Keratinocyte (primary cell): Measurements from ENCODE around the gene GNA14. TPM values are rescaled to one million over a fixed set of nuclear protein-coding genes. Genes with fewer than 3 reads are reported as not detected.
"Not testable (repeated sequence)": the region's sequence is repeated elsewhere in the genome, so short reads cannot be mapped to it uniquely, and the experiment has no call there.

Experiments
- DNase-seq: peaks from one replicate; pipeline ENCODE4 v3.0.0-alpha.2; 2011; ENCODE audit warnings: low read depth, missing footprints, low spot score
- FAIRE-seq: peaks from 2 replicates; lab custom pipeline; 2011; peaks lifted over from hg19 to GRCh38; lab: Jason Lieb, UNC
- H2AFZ ChIP-seq: 2 replicates; pipeline ENCODE4 v1.6.0; 2012; ENCODE audit warnings: low read length, control low read depth, inconsistent platforms; ENCODE audit not compliant: control insufficient read depth
- H3K27ac ChIP-seq: 2 replicates; pipeline ENCODE4 v1.5.1; 2011; ENCODE audit warnings: low read length; ENCODE audit not compliant: control insufficient read depth, insufficient read depth
- H3K27me3 ChIP-seq: 3 replicates; pipeline ENCODE4 v1.6.0; 2011; ENCODE audit warnings: low read length; ENCODE audit not compliant: control insufficient read depth, insufficient read depth; ENCODE audit errors: extremely low read depth
- H3K36me3 ChIP-seq, 2 experiments: 2 replicates in 1 of 2; 3 replicates in 1 of 2; pipeline ENCODE4 v1.5.1; 2011; ENCODE audit warnings: low read length in 2 of 2, mild to moderate bottlenecking in 1 of 2; ENCODE audit not compliant: control insufficient read depth in 2 of 2, insufficient read depth in 2 of 2; ENCODE audit errors: extremely low read depth in 1 of 2
- H3K4me1 ChIP-seq: 3 replicates; pipeline ENCODE4 v1.5.1; 2011; ENCODE audit warnings: low read length; ENCODE audit not compliant: control insufficient read depth, insufficient read depth; ENCODE audit errors: extremely low read depth
- H3K4me2 ChIP-seq: 3 replicates; pipeline ENCODE4 v1.6.0; 2011; ENCODE audit warnings: low read depth, low read length; ENCODE audit not compliant: control insufficient read depth, insufficient read depth; ENCODE audit errors: extremely low read depth
- H3K4me3 ChIP-seq, 3 experiments: fragments of 200-600 bp in 1 of 3; sonication (generic) in 1 of 3; 2 replicates in 2 of 3; 3 replicates in 1 of 3; pipeline ENCODE4 v1.5.1; 2011 to 2016; ENCODE audit warnings: low read length in 3 of 3, mild to moderate bottlenecking in 3 of 3, control low read depth in 2 of 3, inconsistent platforms in 1 of 3, low read depth in 1 of 3, mixed read lengths in 1 of 3, mixed run types in 1 of 3, moderate library complexity in 1 of 3; ENCODE audit not compliant: control insufficient read depth in 2 of 3, insufficient read depth in 2 of 3; ENCODE audit errors: extremely low read depth in 1 of 3
- H3K79me2 ChIP-seq: 2 replicates; pipeline ENCODE4 v1.6.0; 2012; ENCODE audit warnings: low read length; ENCODE audit not compliant: control insufficient read depth, insufficient read depth
- H3K9ac ChIP-seq: 3 replicates; pipeline ENCODE4 v1.6.0; 2011; ENCODE audit warnings: low read length; ENCODE audit not compliant: control insufficient read depth, insufficient read depth; ENCODE audit errors: extremely low read depth
- H3K9me1 ChIP-seq: 3 replicates; pipeline ENCODE4 v1.6.0; 2011; ENCODE audit warnings: low read length; ENCODE audit not compliant: control insufficient read depth, insufficient read depth; ENCODE audit errors: extremely low read depth
- H3K9me3 ChIP-seq: 2 replicates; pipeline ENCODE4 v1.5.1; 2012; ENCODE audit warnings: low read depth, low read length; ENCODE audit not compliant: control insufficient read depth
- H4K20me1 ChIP-seq: 3 replicates; pipeline ENCODE4 v1.6.0; 2011; ENCODE audit warnings: low read length; ENCODE audit not compliant: control insufficient read depth, insufficient read depth; ENCODE audit errors: extremely low read depth
- EZH2 ChIP-seq: IDR thresholded peaks from one replicate; pipeline ENCODE4 v1.6.1; 2012; ENCODE audit warnings: inconsistent platforms, mild to moderate bottlenecking, low read length, moderate library complexity
- dilution Hi-C: fragments of 300-500 bp; cut with MboI; formaldehyde crosslinking; loops from one replicate; pipeline ENCODE4 v1.7.0; 2020; ENCODE audit warnings: low sequenced_read_pairs; ENCODE audit not compliant: extremely low pct_ligation_motif_present
- polyA plus RNA-seq, 5 experiments: library from polyadenylated mRNA; depleted of rRNA in 3 of 5; stranded (reverse) in 3 of 5; stranded (forward) in 1 of 5; unstranded in 1 of 5; fragments of >200 nt; gene quantifications; 1 replicate in 1 of 5; 2 replicates in 3 of 5; 3 replicates in 1 of 5; pipeline versions ENCODE4 v1.2.1 to v1.2.3, GENCODE V29; 2011 to 2012; ENCODE audit warnings: missing spikeins in 2 of 5, low read depth in 1 of 5, low replicate concordance in 1 of 5
- TF ChIP-seq, protein P1 (sequence below), 3 experiments: IDR thresholded peaks in 1 of 3; conservative IDR thresholded peaks in 1 of 3; optimal IDR thresholded peaks in 1 of 3; 2 replicates in 2 of 3; 3 replicates in 1 of 3; pipeline versions ENCODE3 to v1.5.1; 2011; ENCODE audit warnings: low read length in 3 of 3, mild to moderate bottlenecking in 3 of 3, moderate library complexity in 2 of 3, control low read depth in 1 of 3, inconsistent platforms in 1 of 3; ENCODE audit not compliant: insufficient read depth in 2 of 3; ENCODE audit errors: extremely low read depth in 1 of 3

Gene GNA14
- polyA plus RNA-seq, 1 donor (not counting 4 experiments of a cell fraction or from before 2014, with no cell fraction given): not detected

DNA sequence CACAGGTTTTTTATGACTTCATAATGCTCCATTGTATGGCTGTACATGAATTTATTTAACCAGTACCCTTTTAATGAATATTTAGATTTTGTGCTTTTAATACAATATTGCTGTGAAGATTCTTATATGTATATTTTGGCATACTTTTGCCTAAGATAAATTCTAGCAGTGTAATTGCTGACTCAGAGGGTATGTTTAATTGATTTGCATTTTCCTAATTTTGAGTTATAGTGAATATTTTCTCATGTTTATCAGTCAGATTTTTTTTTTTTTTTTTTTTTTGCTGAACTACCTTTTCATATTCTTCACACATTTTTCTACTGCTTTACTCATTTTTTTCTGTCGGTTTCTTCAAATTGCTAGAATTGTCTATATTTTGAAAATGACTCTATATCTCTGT is 248.2 kb downstream of the GNA14 start:
- Histone ChIP-seq H3K9me3 (no peaks in the 10 kb centered on the region), H3K9ac (no peak overlapping the region), H3K27ac (no peak overlapping the region), H3K79me2 (no peaks in the 10 kb centered on the region), H3K4me1 (peaks cover 2% of the 10 kb centered on the region), H2AFZ (no peak overlapping the region), H4K20me1 (no peaks in the 10 kb centered on the region), H3K27me3 (no peaks in the 10 kb centered on the region), H3K36me3 (no peaks in the 10 kb centered on the region), H3K9me1 (no peaks in the 10 kb centered on the region), H3K4me2 (no peak overlapping the region), H3K4me3 (no peak overlapping the region)
- DNase-seq (no peak), FAIRE-seq (no peak)
- TF ChIP-seq, protein P1, sequence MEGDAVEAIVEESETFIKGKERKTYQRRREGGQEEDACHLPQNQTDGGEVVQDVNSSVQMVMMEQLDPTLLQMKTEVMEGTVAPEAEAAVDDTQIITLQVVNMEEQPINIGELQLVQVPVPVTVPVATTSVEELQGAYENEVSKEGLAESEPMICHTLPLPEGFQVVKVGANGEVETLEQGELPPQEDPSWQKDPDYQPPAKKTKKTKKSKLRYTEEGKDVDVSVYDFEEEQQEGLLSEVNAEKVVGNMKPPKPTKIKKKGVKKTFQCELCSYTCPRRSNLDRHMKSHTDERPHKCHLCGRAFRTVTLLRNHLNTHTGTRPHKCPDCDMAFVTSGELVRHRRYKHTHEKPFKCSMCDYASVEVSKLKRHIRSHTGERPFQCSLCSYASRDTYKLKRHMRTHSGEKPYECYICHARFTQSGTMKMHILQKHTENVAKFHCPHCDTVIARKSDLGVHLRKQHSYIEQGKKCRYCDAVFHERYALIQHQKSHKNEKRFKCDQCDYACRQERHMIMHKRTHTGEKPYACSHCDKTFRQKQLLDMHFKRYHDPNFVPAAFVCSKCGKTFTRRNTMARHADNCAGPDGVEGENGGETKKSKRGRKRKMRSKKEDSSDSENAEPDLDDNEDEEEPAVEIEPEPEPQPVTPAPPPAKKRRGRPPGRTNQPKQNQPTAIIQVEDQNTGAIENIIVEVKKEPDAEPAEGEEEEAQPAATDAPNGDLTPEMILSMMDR (optimal IDR thresholded peaks at IDR 0.05 in 1 of 3, IDR thresholded peaks at IDR 0.05 in 1 of 3, conservative IDR thresholded peaks at IDR 0.05 in 1 of 3; ENCODE audit: extremely low read depth in 1 of 3, insufficient read depth in 2 of 3, low read length in 3 of 3): no peak
- no peak for TF ChIP-seq EZH2
- dilution Hi-C loops: no loop called here

DNA sequence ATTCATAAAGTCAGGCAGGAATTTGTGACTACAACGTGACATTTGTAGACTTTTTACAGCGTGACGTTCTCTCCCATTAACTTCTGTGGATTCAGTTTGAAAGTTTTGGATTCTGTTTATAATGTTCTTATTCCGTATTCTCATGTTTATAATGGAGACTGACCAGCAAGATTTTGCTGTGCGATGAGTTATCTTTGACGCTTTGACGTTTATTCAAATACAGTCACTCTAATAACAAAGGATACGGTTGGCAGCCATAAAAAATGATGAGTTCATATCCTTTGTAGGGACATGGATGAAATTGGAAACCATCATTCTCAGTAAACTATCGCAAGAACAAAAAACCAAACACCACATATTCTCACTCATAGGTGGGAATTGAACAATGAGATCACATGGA is 249.5 kb downstream of the GNA14 start:
- H4K20me1 ChIP-seq, FAIRE-seq, H3K4me3 ChIP-seq, H3K9me1 ChIP-seq, H3K27ac ChIP-seq, H2AFZ ChIP-seq, H3K4me1 ChIP-seq, H3K4me2 ChIP-seq, H3K27me3 ChIP-seq, H3K79me2 ChIP-seq, H3K9ac ChIP-seq, H3K36me3 ChIP-seq, DNase-seq, H3K9me3 ChIP-seq, dilution Hi-C loops: not testable (repeated sequence)

DNA sequence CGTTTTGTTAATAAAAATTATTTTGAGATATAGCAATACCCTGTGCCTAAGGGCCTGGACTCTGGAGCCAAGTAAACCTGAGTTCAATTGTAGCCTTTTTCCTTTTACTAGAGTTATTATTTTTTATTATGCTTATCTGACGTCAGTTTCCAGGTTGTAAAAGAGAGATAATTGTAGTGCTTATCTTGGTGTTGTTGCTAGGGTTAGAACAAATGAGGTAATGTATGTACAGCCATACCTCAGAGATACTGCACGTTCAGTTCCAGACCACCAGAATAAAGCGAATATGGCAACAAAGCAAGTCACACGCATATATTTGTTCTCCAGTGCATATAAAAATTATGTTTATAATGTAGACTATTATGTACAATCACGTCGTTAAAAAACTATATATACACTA is 255.8 kb downstream of the GNA14 start:
- H3K4me1 ChIP-seq: no peaks in the 10 kb centered on the region
- H3K9me1 ChIP-seq: no peaks in the 10 kb centered on the region
- FAIRE-seq (no peak), DNase-seq (no peak)
- no peaks in the 10 kb centered on the region for H3K36me3 ChIP-seq
- no peak overlapping the region for H3K4me3 ChIP-seq
- H3K9me3 ChIP-seq: no peaks in the 10 kb centered on the region
- no peak overlapping the region for H3K27ac ChIP-seq
- no peak overlapping the region for H3K4me2 ChIP-seq
- H3K27me3 ChIP-seq: no peaks in the 10 kb centered on the region
- dilution Hi-C loops: no loop called here
- H3K79me2 ChIP-seq: no peaks in the 10 kb centered on the region
- no peak for TF ChIP-seq EZH2
- TF ChIP-seq, protein P1 (optimal IDR thresholded peaks at IDR 0.05 in 1 of 3, IDR thresholded peaks at IDR 0.05 in 1 of 3, conservative IDR thresholded peaks at IDR 0.05 in 1 of 3; ENCODE audit: extremely low read depth in 1 of 3, insufficient read depth in 2 of 3, low read length in 3 of 3): no peak
- no peak overlapping the region for H3K9ac ChIP-seq
- H2AFZ ChIP-seq: no peak overlapping the region
- no peaks in the 10 kb centered on the region for H4K20me1 ChIP-seq
